ENCODE measurements around the gene CDK5.
A peak's percentile ranks its signal among the peaks of the same experiment; 100 is the strongest.

CDK5 gene

GRCh38 chr7:151071032-151071866 lies 13.6 kb upstream of the CDK5 start:
- Histone ChIP-seq H3K36me3 (ENCODE audit: control insufficient read depth in 2 of 2, insufficient read depth in 2 of 2, low read length in 2 of 2) (peaks cover 58 to 64% of the 10 kb centered on the region in 2 donors), H3K4me3 (ENCODE audit: low read length in 2 of 2) (no peak overlapping the region), H3K27ac (ENCODE audit: low read depth in 2 of 2, low read length in 2 of 2) (no peak overlapping the region), H3K9me3 (ENCODE audit: control insufficient read depth in 2 of 2, low read length in 2 of 2) (no peaks in the 10 kb centered on the region), H3K9ac (ENCODE audit: low read depth in 1 of 2, low read length in 2 of 2) (no peak overlapping the region), H3K4me1 (ENCODE audit: control insufficient read depth in 2 of 2, insufficient read depth in 2 of 2, low read length in 2 of 2) (no peaks in the 10 kb centered on the region), H3K27me3 (ENCODE audit: control insufficient read depth in 2 of 2, insufficient read depth in 2 of 2, low read length in 2 of 2) (no peaks in the 10 kb centered on the region)

- Histone ChIP-seq H3K9ac (ENCODE audit: low read depth in 1 of 2, low read length in 2 of 2) (no peak overlapping the region), H3K36me3 (ENCODE audit: control insufficient read depth in 2 of 2, insufficient read depth in 2 of 2, low read length in 2 of 2) (peaks cover 55 to 65% of the 10 kb centered on the region in 2 donors), H3K9me3 (ENCODE audit: control insufficient read depth in 2 of 2, low read length in 2 of 2) (no peaks in the 10 kb centered on the region), H3K4me3 (ENCODE audit: low read length in 2 of 2) (no peak overlapping the region), H3K27ac (ENCODE audit: low read depth in 2 of 2, low read length in 2 of 2) (no peak overlapping the region), H3K4me1 (ENCODE audit: control insufficient read depth in 2 of 2, insufficient read depth in 2 of 2, low read length in 2 of 2) (no peaks in the 10 kb centered on the region), H3K27me3 (ENCODE audit: control insufficient read depth in 2 of 2, insufficient read depth in 2 of 2, low read length in 2 of 2) (no peaks in the 10 kb centered on the region)
Measured at GRCh38 chr7:151070574-151070960, 12.9 kb upstream of the CDK5 start.

GRCh38 chr7:151069841-151070573 lies 12.3 kb upstream of the CDK5 start:
- Histone ChIP-seq H3K4me3 (ENCODE audit: low read length in 2 of 2) (no peak overlapping the region), H3K9ac (ENCODE audit: low read depth in 1 of 2, low read length in 2 of 2) (no peak overlapping the region), H3K27me3 (ENCODE audit: control insufficient read depth in 2 of 2, insufficient read depth in 2 of 2, low read length in 2 of 2) (no peaks in the 10 kb centered on the region), H3K27ac (ENCODE audit: low read depth in 2 of 2, low read length in 2 of 2) (no peak overlapping the region), H3K36me3 (ENCODE audit: control insufficient read depth in 2 of 2, insufficient read depth in 2 of 2, low read length in 2 of 2) (peaks cover 54 to 65% of the 10 kb centered on the region in 2 donors), H3K4me1 (ENCODE audit: control insufficient read depth in 2 of 2, insufficient read depth in 2 of 2, low read length in 2 of 2) (no peaks in the 10 kb centered on the region), H3K9me3 (ENCODE audit: control insufficient read depth in 2 of 2, low read length in 2 of 2) (no peaks in the 10 kb centered on the region)

- Histone ChIP-seq H3K4me1 (ENCODE audit: control insufficient read depth in 2 of 2, insufficient read depth in 2 of 2, low read length in 2 of 2) (peaks cover 2% of the 10 kb centered on the region in 2 donors), H3K27ac (ENCODE audit: low read depth in 2 of 2, low read length in 2 of 2) (no peak overlapping the region), H3K9me3 (ENCODE audit: control insufficient read depth in 2 of 2, low read length in 2 of 2) (no peaks in the 10 kb centered on the region), H3K27me3 (ENCODE audit: control insufficient read depth in 2 of 2, insufficient read depth in 2 of 2, low read length in 2 of 2) (no peaks in the 10 kb centered on the region), H3K4me3 (ENCODE audit: low read length in 2 of 2) (no peak overlapping the region), H3K9ac (ENCODE audit: low read depth in 1 of 2, low read length in 2 of 2) (no peak overlapping the region), H3K36me3 (ENCODE audit: control insufficient read depth in 2 of 2, insufficient read depth in 2 of 2, low read length in 2 of 2) (peaks cover 47 to 63% of the 10 kb centered on the region in 2 donors)
Measured at GRCh38 chr7:151068069-151068773, 10.5 kb upstream of the CDK5 start.

GRCh38 chr7:151066273-151066974 lies 8.7 kb upstream of the CDK5 start:
- Histone ChIP-seq H3K9ac (ENCODE audit: low read depth in 1 of 2, low read length in 2 of 2) (no peak overlapping the region), H3K36me3 (ENCODE audit: control insufficient read depth in 2 of 2, insufficient read depth in 2 of 2, low read length in 2 of 2) (peaks cover 42 to 55% of the 10 kb centered on the region in 2 donors), H3K9me3 (ENCODE audit: control insufficient read depth in 2 of 2, low read length in 2 of 2) (no peaks in the 10 kb centered on the region), H3K27ac (ENCODE audit: low read depth in 2 of 2, low read length in 2 of 2) (no peak overlapping the region), H3K4me1 (ENCODE audit: control insufficient read depth in 2 of 2, insufficient read depth in 2 of 2, low read length in 2 of 2) (peaks cover 15 to 16% of the 10 kb centered on the region in 2 donors), H3K27me3 (ENCODE audit: control insufficient read depth in 2 of 2, insufficient read depth in 2 of 2, low read length in 2 of 2) (no peaks in the 10 kb centered on the region), H3K4me3 (ENCODE audit: low read length in 2 of 2) (no peak overlapping the region)

GRCh38 chr7:151065516-151065915 lies 7.8 kb upstream of the CDK5 start:
- Histone ChIP-seq H3K9ac (ENCODE audit: low read depth in 1 of 2, low read length in 2 of 2) (no peak overlapping the region), H3K4me3 (ENCODE audit: low read length in 2 of 2) (no peak overlapping the region), H3K27me3 (ENCODE audit: control insufficient read depth in 2 of 2, insufficient read depth in 2 of 2, low read length in 2 of 2) (no peaks in the 10 kb centered on the region), H3K36me3 (ENCODE audit: control insufficient read depth in 2 of 2, insufficient read depth in 2 of 2, low read length in 2 of 2) (peaks cover 36 to 48% of the 10 kb centered on the region in 2 donors), H3K4me1 (ENCODE audit: control insufficient read depth in 2 of 2, insufficient read depth in 2 of 2, low read length in 2 of 2) (peaks cover 24 to 25% of the 10 kb centered on the region in 2 donors), H3K9me3 (ENCODE audit: control insufficient read depth in 2 of 2, low read length in 2 of 2) (no peaks in the 10 kb centered on the region), H3K27ac (ENCODE audit: low read depth in 2 of 2, low read length in 2 of 2) (no peak overlapping the region)

GRCh38 chr7:151064993-151065392 lies 7.3 kb upstream of the CDK5 start:
- Histone ChIP-seq H3K27me3 (ENCODE audit: control insufficient read depth in 2 of 2, insufficient read depth in 2 of 2, low read length in 2 of 2) (no peaks in the 10 kb centered on the region), H3K9me3 (ENCODE audit: control insufficient read depth in 2 of 2, low read length in 2 of 2) (no peaks in the 10 kb centered on the region), H3K27ac (ENCODE audit: low read depth in 2 of 2, low read length in 2 of 2) (no peak overlapping the region), H3K36me3 (ENCODE audit: control insufficient read depth in 2 of 2, insufficient read depth in 2 of 2, low read length in 2 of 2) (peaks cover 31 to 43% of the 10 kb centered on the region in 2 donors), H3K9ac (ENCODE audit: low read depth in 1 of 2, low read length in 2 of 2) (no peak overlapping the region), H3K4me3 (ENCODE audit: low read length in 2 of 2) (no peak overlapping the region), H3K4me1 (ENCODE audit: control insufficient read depth in 2 of 2, insufficient read depth in 2 of 2, low read length in 2 of 2) (peaks cover 27 to 28% of the 10 kb centered on the region in 2 donors)

- no peak overlapping the region for H3K27ac ChIP-seq (ENCODE audit: low read depth in 2 of 2, low read length in 2 of 2)
- H3K9ac ChIP-seq (ENCODE audit: low read depth in 1 of 2, low read length in 2 of 2): no peak overlapping the region
- H3K9me3 ChIP-seq (ENCODE audit: control insufficient read depth in 2 of 2, low read length in 2 of 2): no peaks in the 10 kb centered on the region
- peaks cover 25 to 38% of the 10 kb centered on the region in 2 donors for H3K36me3 ChIP-seq (ENCODE audit: control insufficient read depth in 2 of 2, insufficient read depth in 2 of 2, low read length in 2 of 2)
- no peak overlapping the region for H3K4me3 ChIP-seq (ENCODE audit: low read length in 2 of 2)
- peaks cover 27 to 28% of the 10 kb centered on the region in 2 donors for H3K4me1 ChIP-seq (ENCODE audit: control insufficient read depth in 2 of 2, insufficient read depth in 2 of 2, low read length in 2 of 2)
- H3K27me3 ChIP-seq (ENCODE audit: control insufficient read depth in 2 of 2, insufficient read depth in 2 of 2, low read length in 2 of 2): no peaks in the 10 kb centered on the region
Measured at GRCh38 chr7:151064454-151064853, 6.8 kb upstream of the CDK5 start.

- Histone ChIP-seq H3K27me3 (ENCODE audit: control insufficient read depth in 2 of 2, insufficient read depth in 2 of 2, low read length in 2 of 2) (no peaks in the 10 kb centered on the region), H3K4me3 (ENCODE audit: low read length in 2 of 2) (no peak overlapping the region), H3K4me1 (ENCODE audit: control insufficient read depth in 2 of 2, insufficient read depth in 2 of 2, low read length in 2 of 2) (peaks cover 36 to 37% of the 10 kb centered on the region in 2 donors), H3K9ac (ENCODE audit: low read depth in 1 of 2, low read length in 2 of 2) (no peak overlapping the region), H3K36me3 (ENCODE audit: control insufficient read depth in 2 of 2, insufficient read depth in 2 of 2, low read length in 2 of 2) (peaks cover 21 to 29% of the 10 kb centered on the region in 2 donors), H3K27ac (ENCODE audit: low read depth in 2 of 2, low read length in 2 of 2) (peak overlapping the region in 1 of 2 donors; percentile 23), H3K9me3 (ENCODE audit: control insufficient read depth in 2 of 2, low read length in 2 of 2) (no peaks in the 10 kb centered on the region)
Measured at GRCh38 chr7:151063212-151063561, 5.5 kb upstream of the CDK5 start.

Data from mucosa of rectum (tissue), 2 donors.